ENCODE results near the gene ZMYND11.

ZMYND11 gene

GRCh38 chr10:201328-201771, 66.1 kb downstream of the ZMYND11 start:
- DNase-seq: no peak

- DNase-seq: no peak
Measured at GRCh38 chr10:208616-209015, 73.4 kb downstream of the ZMYND11 start.

GRCh38 chr10:209357-209756, 74.1 kb downstream of the ZMYND11 start:
- DNase-seq: no peak

GRCh38 chr10:210297-210696, 75.0 kb downstream of the ZMYND11 start:
- DNase-seq: no peak

GRCh38 chr10:215444-215843, 80.2 kb downstream of the ZMYND11 start:
- no peak for DNase-seq

- DNase-seq: no peak
Measured at GRCh38 chr10:218798-219197, 83.5 kb downstream of the ZMYND11 start.

GRCh38 chr10:219731-220472, 84.6 kb downstream of the ZMYND11 start:
- DNase-seq: no peak

GRCh38 chr10:224571-224970, 89.3 kb downstream of the ZMYND11 start:
- no peak for DNase-seq

GRCh38 chr10:226018-226417, 90.8 kb downstream of the ZMYND11 start:
- DNase-seq: no peak

- DNase-seq: no peak
Measured at GRCh38 chr10:227014-227413, 91.8 kb downstream of the ZMYND11 start.

- DNase-seq: no peak
Measured at GRCh38 chr10:228366-228765, 93.1 kb downstream of the ZMYND11 start.

GRCh38 chr10:230758-231157, 95.5 kb downstream of the ZMYND11 start:
- DNase-seq: no peak

GRCh38 chr10:232061-232460, 96.8 kb downstream of the ZMYND11 start:
- no peak for DNase-seq

GRCh38 chr10:232878-233277, 97.6 kb downstream of the ZMYND11 start:
- DNase-seq: no peak

- no peak for DNase-seq
Measured at GRCh38 chr10:234708-235406, 99.6 kb downstream of the ZMYND11 start.

GRCh38 chr10:235915-236314, 100.7 kb downstream of the ZMYND11 start:
- DNase-seq: no peak

GRCh38 chr10:239109-239508, 103.9 kb downstream of the ZMYND11 start:
- DNase-seq: no peak

GRCh38 chr10:241451-241850, 106.2 kb downstream of the ZMYND11 start:
- DNase-seq: no peak

- DNase-seq: no peak
Measured at GRCh38 chr10:241966-242643, 106.8 kb downstream of the ZMYND11 start.

- DNase-seq: no peak
Measured at GRCh38 chr10:244227-244626, 109.0 kb downstream of the ZMYND11 start.

GRCh38 chr10:246431-246830, 111.2 kb downstream of the ZMYND11 start:
- DNase-seq: no peak

- DNase-seq: no peak
Measured at GRCh38 chr10:247480-247879, 112.2 kb downstream of the ZMYND11 start.

GRCh38 chr10:248307-248706, 113.1 kb downstream of the ZMYND11 start:
- DNase-seq: no peak

GRCh38 chr10:251982-252582, 116.8 kb downstream of the ZMYND11 start:
- no peak for DNase-seq
